GM21390 (cell line): ENCODE data around the gene LGALS4.
"Not testable (repeated sequence)": the region's sequence is repeated elsewhere in the genome, so short reads cannot be mapped to it uniquely, and the experiment has no call there.

Experiments used
- ATAC-seq: cut with Tn5 transposase; IDR thresholded peaks from one replicate; pipeline ENCODE4 v1.9.1; 2021; ENCODE audit not compliant: unreplicated experiment

Gene LGALS4

GRCh38 chr19:38773469-38774177, 39.1 kb downstream of the LGALS4 start, which contains the start of gene LGALS7:
TSS of gene LGALS7 (minus strand) at chr19:38773517. CDS start at chr19:38773492, 25 bp downstream.
- no peak for ATAC-seq

GRCh38 chr19:38771569-38771968, 41.2 kb downstream of the LGALS4 start:
- ATAC-seq: not testable (repeated sequence)

- not testable (repeated sequence) for ATAC-seq
These were observed 41.8 kb downstream of the LGALS4 start for GRCh38 chr19:38770949-38771275.

GRCh38 chr19:38770228-38770948, 42.4 kb downstream of the LGALS4 start:
- ATAC-seq: not testable (repeated sequence)

- no peak for ATAC-seq
These were observed 43.0 kb downstream of the LGALS4 start for GRCh38 chr19:38769635-38770211.

GRCh38 chr19:38766276-38767047, 46.3 kb downstream of the LGALS4 start:
- no peak for ATAC-seq

GRCh38 chr19:38765214-38765613, 47.5 kb downstream of the LGALS4 start:
- ATAC-seq: no peak

GRCh38 chr19:38763795-38764220, 48.9 kb downstream of the LGALS4 start:
- ATAC-seq: no peak

GRCh38 chr19:38761884-38762389, 50.8 kb downstream of the LGALS4 start:
- ATAC-seq: not testable (repeated sequence)

- ATAC-seq: not testable (repeated sequence)
These were observed 51.8 kb downstream of the LGALS4 start for GRCh38 chr19:38760805-38761517.

- no peak for ATAC-seq
These were observed 53.1 kb downstream of the LGALS4 start for GRCh38 chr19:38759590-38760003.

GRCh38 chr19:38754196-38754595, 58.5 kb downstream of the LGALS4 start:
- ATAC-seq: not testable (repeated sequence)

- ATAC-seq: not testable (repeated sequence)
These were observed 59.0 kb downstream of the LGALS4 start for GRCh38 chr19:38753783-38754182.
